ENCODE results near the gene PTPRD.

- TF ChIP-seq EZH2 (IDR thresholded peaks at IDR 0.05; ENCODE audit: borderline replicate concordance, insufficient read depth, low read depth, low read length, poor library complexity, severe bottlenecking) (no peak), CTCF (IDR thresholded peaks at IDR 0.05) (peak; percentile 95)
Observed at GRCh38 chr9:9942764-9943424, 669.9 kb downstream of the PTPRD start.

Measured in B cell (primary cell).